Tibial nerve (tissue), 4 donors: ENCODE data around the gene HOXA2. TPM values are rescaled to one million over a fixed set of nuclear protein-coding genes. Genes with fewer than 3 reads are reported as not detected.
A peak's percentile ranks its signal among the peaks of the same experiment; 100 is the strongest.

ENCODE experiments used
- DNase-seq, 2 donors: peaks; one replicate each; pipeline ENCODE4 v3.0.0-alpha.2; 2019; ENCODE audit warnings: low spot score in 2 of 2
- H3K27ac ChIP-seq, 4 donors: fragments of 200-600 bp; sonication (generic) in 3 of 4; one replicate each; pipeline ENCODE4 v1.5.1; 2017 to 2019; ENCODE audit warnings: mild to moderate bottlenecking in 1 of 4
- H3K27me3 ChIP-seq, 2 donors: fragments of 200-600 bp; sonication (generic) in 1 of 2; one replicate each; pipeline versions ENCODE4 v1.5.1 to v1.6.0; 2017 to 2019
- H3K36me3 ChIP-seq, 3 donors: fragments of 200-600 bp; sonication (generic); one replicate each; pipeline ENCODE4 v1.5.1; 2018 to 2019
- H3K4me1 ChIP-seq, 4 donors: fragments of 200-600 bp; sonication (generic) in 3 of 4; one replicate each; pipeline ENCODE4 v1.5.1; 2017 to 2019
- H3K4me3 ChIP-seq, 4 donors: fragments of 200-600 bp; sonication (generic) in 3 of 4; one replicate each; pipeline ENCODE4 v1.5.1; 2017 to 2019; ENCODE audit warnings: mild to moderate bottlenecking in 1 of 4, moderate library complexity in 1 of 4
- H3K9me3 ChIP-seq, 4 donors: fragments of 200-600 bp; sonication (generic) in 3 of 4; one replicate each; pipeline ENCODE4 v1.5.1; 2017 to 2019
- EP300 ChIP-seq, 2 donors: sonication (generic); formaldehyde crosslinking; IDR thresholded peaks; one replicate each; pipeline ENCODE4 v1.6.1; 2017; ENCODE audit warnings: antibody characterized with exemption in 2 of 2, mild to moderate bottlenecking in 1 of 2
- POLR2A ChIP-seq, 2 donors: fragments of 450-650 bp; IDR thresholded peaks; one replicate each; pipeline ENCODE4 v1.6.1; 2017; ENCODE audit warnings: antibody characterized with exemption in 2 of 2, mild to moderate bottlenecking in 2 of 2, moderate library complexity in 2 of 2
- WGBS, 2 donors: methylation state at CpG; one replicate each; pipeline ENCODE4 v1.1.5; 2018; 5-methylcytosine and 5-hydroxymethylcytosine counted together
- total RNA-seq, 4 donors: library from RNA; depleted of rRNA; stranded (reverse); fragments of >200 nt; gene quantifications; one replicate each; pipeline ENCODE4 v1.1.0, GENCODE V29; 2016
- TF ChIP-seq, protein P1 (sequence below), 5 experiments: fragments of 200-600 bp in 3 of 5; fragments of 450-650 bp in 2 of 5; sonication (generic) in 3 of 5; IDR thresholded peaks; one replicate each; pipeline ENCODE4 v1.5.1; 2016 to 2019; ENCODE audit warnings: antibody characterized with exemption in 5 of 5, mild to moderate bottlenecking in 3 of 5, moderate library complexity in 2 of 5

HOXA2 gene
- total RNA-seq, 4 donors from 2014 or later, result 2.5 to 5.9 (median 5.2) TPM

DNA sequence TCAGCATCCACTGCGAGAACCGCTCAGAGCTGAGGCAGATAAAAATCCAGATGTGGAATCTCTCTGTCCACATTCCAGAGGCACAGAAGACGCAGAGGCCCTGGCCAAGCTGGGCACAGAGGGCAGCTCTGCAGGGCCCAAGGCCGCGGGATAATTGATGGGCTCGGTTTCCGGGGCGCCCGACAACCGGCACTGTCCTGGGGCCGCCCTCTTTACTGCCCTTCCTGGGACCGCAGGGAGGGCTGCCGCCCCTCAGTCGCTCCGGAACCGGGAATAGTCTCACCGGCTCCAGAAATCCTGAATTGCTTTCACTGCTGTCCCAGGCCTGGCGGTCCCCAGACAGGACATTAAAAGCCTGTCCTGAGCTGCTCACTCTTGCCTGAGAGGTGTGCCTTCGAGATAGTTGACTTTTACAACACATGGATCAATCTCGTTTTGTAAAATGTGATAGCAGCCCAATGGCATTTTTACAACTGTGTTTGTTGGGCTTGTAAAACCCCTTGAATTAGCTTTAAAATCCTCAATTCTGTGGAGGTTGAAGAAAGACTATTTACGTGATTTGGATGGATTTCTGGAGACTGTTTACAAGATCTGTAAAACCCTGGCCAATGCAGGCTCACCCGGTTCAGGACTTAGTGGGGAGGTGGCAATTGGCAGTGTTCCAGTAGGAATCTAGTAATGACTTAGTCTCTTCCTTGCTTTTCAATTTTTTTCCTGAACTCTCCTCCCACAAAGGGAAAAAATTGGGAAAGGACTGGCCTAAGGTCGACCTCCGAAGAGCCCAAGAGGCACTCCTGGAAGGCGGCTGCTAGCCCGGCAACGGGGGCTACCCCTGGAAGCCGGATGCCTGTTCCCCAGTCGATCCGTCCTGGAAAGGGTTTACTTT is 46.5 kb upstream of the HOXA2 start:
- Histone ChIP-seq H3K36me3 (peaks cover 0 to 16% (median 0%) of the 10 kb centered on the region in 3 donors), H3K4me1 (peaks cover 0 to 69% (median 11%) of the 10 kb centered on the region in 4 donors), H3K4me3 (peak overlapping the region; percentile 38 to 58 (median 42)), H3K27ac (peak overlapping the region; percentile 67 to 88 (median 76)), H3K9me3 (no peaks in the 10 kb centered on the region), H3K27me3 (peaks cover 0 to 98% of the 10 kb centered on the region in 2 donors)
- DNase-seq, result no peak
- TF ChIP-seq POLR2A (IDR thresholded peaks at IDR 0.05), result no peak
- TF ChIP-seq, protein P1, sequence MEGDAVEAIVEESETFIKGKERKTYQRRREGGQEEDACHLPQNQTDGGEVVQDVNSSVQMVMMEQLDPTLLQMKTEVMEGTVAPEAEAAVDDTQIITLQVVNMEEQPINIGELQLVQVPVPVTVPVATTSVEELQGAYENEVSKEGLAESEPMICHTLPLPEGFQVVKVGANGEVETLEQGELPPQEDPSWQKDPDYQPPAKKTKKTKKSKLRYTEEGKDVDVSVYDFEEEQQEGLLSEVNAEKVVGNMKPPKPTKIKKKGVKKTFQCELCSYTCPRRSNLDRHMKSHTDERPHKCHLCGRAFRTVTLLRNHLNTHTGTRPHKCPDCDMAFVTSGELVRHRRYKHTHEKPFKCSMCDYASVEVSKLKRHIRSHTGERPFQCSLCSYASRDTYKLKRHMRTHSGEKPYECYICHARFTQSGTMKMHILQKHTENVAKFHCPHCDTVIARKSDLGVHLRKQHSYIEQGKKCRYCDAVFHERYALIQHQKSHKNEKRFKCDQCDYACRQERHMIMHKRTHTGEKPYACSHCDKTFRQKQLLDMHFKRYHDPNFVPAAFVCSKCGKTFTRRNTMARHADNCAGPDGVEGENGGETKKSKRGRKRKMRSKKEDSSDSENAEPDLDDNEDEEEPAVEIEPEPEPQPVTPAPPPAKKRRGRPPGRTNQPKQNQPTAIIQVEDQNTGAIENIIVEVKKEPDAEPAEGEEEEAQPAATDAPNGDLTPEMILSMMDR (IDR thresholded peaks at IDR 0.05), result no peak
- no peak for TF ChIP-seq EP300 (IDR thresholded peaks at IDR 0.05)
- WGBS, 2 donors, result 37 to 46% methylated on average over 22 to 29 of the region's 30 CpGs

DNA sequence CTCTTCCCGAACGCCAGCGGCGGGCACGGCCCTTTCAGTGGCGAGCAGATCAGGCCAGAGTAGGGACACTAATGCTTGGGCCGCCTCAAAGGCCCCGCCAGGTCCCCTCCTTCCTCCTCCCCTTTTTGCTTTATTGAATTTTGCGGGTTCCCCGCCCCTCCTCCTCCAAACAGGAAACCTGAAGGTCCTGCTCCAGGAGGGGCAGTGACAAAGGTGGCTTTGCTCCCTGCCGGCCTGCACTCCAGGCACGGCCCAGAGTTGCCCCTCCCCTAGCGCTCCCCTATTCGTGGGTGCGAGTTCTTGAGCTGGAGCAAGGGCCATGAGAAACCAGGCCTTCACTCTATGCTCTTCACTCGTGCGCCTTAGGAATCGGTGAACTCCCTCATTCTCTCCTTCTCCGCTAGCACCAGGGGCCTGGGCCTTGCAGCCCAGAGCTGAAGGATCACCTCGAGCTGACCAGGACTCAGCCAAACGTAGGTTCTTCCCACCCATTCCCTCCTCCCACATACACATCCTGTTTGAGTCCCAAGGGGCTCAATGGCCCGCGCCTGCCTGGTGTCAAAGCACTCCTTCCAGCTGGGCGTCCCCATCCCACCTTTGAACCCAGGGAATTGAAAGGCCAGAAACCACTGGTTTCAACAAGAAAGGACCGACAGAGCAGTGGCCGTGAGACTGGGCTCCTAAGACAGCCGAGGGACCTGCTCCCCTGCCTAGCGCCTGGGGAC is 45.7 kb upstream of the HOXA2 start:
- DNase-seq, result no peak
- no peaks in the 10 kb centered on the region for H3K9me3 ChIP-seq
- H3K36me3 ChIP-seq, result peaks cover 0 to 20% (median 0%) of the 10 kb centered on the region in 3 donors
- H3K27me3 ChIP-seq, result peaks cover 0 to 98% of the 10 kb centered on the region in 2 donors
- H3K4me1 ChIP-seq, result peaks cover 0 to 69% (median 12%) of the 10 kb centered on the region in 4 donors
- TF ChIP-seq, protein P1 (IDR thresholded peaks at IDR 0.05), result no peak
- peak in 1 of 2 donors; percentile 19 for TF ChIP-seq EP300 (IDR thresholded peaks at IDR 0.05)
- peak overlapping the region; percentile 67 to 88 (median 76) for H3K27ac ChIP-seq
- peak overlapping the region; percentile 38 to 58 (median 42) for H3K4me3 ChIP-seq
- WGBS, 2 donors, result 16 to 26% methylated on average over 23 to 24 of the region's 28 CpGs

DNA sequence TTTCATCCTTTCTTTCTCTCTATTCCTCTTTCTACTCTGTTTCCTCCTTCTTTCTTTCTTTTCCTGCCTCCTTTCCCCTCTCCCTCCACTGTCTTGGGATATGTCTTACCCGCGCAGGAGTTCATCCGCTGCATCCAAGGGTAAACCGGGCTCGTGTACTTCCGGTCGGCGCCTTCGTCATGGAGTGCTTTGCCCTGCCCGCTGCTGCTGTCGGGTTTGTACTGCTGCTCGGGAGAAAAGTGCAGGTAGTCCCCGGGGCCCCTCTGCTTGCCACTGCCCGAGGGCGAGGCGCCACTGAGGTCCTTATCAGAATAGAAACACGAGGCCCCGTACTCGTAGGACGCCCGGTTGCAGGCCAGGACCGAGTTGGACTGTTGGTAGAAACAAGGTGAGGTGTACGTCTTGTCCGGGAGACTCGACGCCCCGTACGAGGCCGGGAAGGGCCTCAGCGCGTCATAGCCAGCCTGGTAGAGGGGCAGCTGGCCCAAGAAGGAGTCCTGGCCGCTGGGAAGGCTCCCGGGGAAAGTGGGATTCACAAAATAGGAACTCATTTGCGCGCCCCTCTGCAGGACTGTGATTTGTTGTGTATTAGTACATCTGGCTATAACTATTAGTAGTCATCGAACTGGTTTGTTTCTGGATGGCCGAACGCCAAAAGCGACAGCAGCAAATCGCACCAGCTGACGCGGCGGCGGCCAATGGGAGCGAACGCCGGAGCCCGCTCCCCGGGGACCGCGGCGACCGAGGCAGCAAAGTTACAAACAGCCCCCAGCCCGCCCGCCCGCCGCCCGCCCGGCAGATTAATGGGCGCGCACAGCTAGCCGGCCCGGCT is 44.9 kb upstream of the HOXA2 start, which contains the start of gene HOXA6:
Gene HOXA6, minus strand, starts transcription at position 576 of the 832 bp plus-strand sequence. Its CDS starts 25 bp downstream, at position 551.
- TF ChIP-seq EP300 (IDR thresholded peaks at IDR 0.05) (peak in 1 of 2 donors; percentile 7), POLR2A (IDR thresholded peaks at IDR 0.05) (no peak)
- Histone ChIP-seq H3K9me3 (no peaks in the 10 kb centered on the region), H3K27ac (peak within 1 kb of the TSS; percentile 67 to 88 (median 76)), H3K27me3 (peaks cover 0 to 98% of the 10 kb centered on the region in 2 donors), H3K36me3 (peaks cover 0 to 23% (median 0%) of the 10 kb centered on the region in 3 donors), H3K4me1 (peaks cover 0 to 71% (median 10%) of the 10 kb centered on the region in 4 donors), H3K4me3 (peak within 1 kb of the TSS; percentile 38 to 58 (median 42))
- DNase-seq, result peak in 1 of 2 donors; percentile 68
- 21 to 22% methylated on average over 46 to 49 of the region's 63 CpGs for WGBS, 2 donors

DNA sequence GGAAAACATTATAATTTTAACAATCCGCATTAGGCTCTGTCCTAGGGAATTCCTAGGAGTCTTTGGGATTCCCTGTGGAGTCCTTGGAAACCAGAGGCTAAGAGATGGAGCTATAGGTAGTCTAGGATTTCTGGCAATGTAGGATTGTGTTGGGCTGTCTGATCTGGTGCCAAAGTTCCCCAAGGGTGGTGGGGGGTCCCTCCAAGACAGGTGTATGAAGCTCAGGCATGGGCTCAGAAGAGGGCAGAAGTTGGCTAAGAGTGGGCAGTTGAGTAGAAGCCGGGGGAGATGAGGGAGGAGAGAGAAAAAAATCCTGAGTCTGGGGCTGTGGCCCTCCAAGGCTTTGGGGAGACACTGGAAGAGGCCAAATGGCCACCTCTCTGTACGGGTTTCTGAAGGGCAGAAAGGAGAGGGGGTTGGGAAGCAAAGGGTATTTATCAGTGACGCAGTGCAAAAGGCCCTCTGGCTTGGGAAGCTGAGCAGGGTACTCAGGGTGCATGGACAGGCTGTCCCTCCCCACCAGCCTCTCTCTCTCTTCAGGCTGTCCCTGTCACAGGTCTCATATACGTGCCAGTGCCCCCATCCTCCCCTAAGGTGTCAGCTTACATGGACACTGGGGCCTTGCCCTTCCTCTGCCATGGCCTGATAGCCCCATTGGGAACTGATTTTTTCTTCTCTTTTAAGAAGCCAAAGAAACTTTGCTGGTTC is 44.2 kb upstream of the HOXA2 start:
- peaks cover 0 to 27% (median 0%) of the 10 kb centered on the region in 3 donors for H3K36me3 ChIP-seq
- no peak for DNase-seq
- peak overlapping the region in 3 of 4 donors; percentile 19 to 58 (median 38) for H3K4me3 ChIP-seq
- H3K9me3 ChIP-seq, result no peaks in the 10 kb centered on the region
- H3K4me1 ChIP-seq, result peaks cover 0 to 68% (median 10%) of the 10 kb centered on the region in 4 donors
- TF ChIP-seq EP300 (IDR thresholded peaks at IDR 0.05) (no peak), POLR2A (IDR thresholded peaks at IDR 0.05) (no peak)
- TF ChIP-seq, protein P1 (IDR thresholded peaks at IDR 0.05), result no peak
- 77 to 81% methylated on average over 5 of the region's 5 CpGs for WGBS, 2 donors
- H3K27ac ChIP-seq, result peak overlapping the region; percentile 67 to 88 (median 76)
- H3K27me3 ChIP-seq, result peaks cover 0 to 98% of the 10 kb centered on the region in 2 donors
